ENCODE data around the gene NFE2L1.

The NFE2L1 gene

DNA sequence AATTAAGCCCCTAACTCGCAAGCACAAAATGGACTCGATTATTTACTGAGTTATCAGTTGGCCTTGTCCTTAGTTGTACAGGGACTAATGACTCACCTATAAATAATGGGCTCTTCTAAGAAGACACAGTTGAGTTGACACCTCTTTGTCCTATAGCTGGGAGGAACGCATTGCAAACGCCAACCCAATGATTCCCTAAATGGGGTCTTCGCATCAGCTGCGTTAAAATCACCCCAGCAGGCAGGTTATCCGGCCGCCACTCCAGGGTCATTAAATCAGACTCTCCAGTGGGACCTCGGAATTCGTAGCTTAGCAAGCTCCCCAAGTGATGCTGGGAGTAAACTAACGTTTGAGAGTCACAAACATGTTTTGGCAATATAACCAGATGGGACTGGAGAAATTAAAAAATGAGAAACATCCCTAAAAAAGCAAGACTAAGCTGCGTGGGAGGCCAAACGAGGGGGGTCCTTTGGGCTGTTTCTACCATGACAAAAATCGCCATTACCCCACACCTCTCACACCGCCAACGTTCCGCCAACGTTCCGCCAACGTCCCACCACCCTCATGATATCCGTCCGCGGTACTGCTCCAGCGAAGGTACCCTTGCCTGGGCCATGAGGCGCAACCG is 932 bp upstream of the NFE2L1 start:
- no peak for DNase-seq (ENCODE audit: low read depth, low spot score)

DNA sequence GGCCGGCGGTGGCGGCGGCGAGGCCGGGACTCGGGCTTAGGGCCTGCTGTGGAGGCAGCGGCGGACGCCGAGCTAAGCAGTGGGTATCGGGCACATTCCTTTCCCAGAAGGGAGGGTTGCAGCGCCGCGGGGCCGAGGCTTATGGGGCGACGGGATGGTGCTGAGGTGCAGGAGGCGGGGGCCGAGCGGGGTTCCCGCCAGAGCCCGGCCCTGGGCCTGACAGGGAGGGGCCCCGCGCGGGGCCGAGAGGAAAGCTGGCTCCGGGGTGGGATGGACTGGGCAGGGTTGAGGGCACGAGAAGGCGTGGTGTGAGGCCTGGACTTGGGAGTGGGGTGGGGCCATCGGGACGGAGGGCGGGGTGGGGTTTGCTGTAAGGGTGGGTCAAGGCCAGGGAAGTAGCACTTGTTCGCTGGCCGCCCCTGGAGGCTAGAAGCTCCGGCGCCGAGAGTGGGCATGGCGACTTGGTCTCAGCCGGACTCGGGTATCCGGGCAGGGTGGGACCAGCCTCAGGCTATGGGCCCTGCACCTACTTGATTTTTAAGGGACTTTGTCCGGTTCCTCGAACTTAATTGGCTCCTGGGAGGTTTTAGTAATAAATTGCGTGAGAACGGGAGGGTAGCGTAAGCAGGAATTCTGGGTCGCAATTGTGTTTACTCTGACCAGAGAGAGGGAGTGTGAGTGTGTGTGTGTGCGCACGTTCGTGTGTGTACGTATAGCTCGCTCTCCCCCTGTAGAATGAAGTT is 396 bp downstream of the NFE2L1 start:
- DNase-seq (ENCODE audit: low read depth, low spot score): no peak

DNA sequence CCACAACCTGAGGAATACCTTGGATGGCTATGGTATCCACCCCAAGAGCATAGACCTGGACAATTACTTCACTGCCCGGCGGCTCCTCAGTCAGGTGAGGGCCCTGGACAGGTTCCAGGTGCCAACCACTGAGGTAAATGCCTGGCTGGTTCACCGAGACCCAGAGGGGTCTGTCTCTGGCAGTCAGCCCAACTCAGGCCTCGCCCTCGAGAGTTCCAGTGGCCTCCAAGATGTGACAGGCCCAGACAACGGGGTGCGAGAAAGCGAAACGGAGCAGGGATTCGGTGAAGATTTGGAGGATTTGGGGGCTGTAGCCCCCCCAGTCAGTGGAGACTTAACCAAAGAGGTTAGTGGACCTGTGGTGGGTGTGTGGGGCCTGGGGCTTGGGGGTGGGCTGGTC is 3.1 kb downstream of the NFE2L1 start:
- DNase-seq (ENCODE audit: low read depth, low spot score): no peak

DNA sequence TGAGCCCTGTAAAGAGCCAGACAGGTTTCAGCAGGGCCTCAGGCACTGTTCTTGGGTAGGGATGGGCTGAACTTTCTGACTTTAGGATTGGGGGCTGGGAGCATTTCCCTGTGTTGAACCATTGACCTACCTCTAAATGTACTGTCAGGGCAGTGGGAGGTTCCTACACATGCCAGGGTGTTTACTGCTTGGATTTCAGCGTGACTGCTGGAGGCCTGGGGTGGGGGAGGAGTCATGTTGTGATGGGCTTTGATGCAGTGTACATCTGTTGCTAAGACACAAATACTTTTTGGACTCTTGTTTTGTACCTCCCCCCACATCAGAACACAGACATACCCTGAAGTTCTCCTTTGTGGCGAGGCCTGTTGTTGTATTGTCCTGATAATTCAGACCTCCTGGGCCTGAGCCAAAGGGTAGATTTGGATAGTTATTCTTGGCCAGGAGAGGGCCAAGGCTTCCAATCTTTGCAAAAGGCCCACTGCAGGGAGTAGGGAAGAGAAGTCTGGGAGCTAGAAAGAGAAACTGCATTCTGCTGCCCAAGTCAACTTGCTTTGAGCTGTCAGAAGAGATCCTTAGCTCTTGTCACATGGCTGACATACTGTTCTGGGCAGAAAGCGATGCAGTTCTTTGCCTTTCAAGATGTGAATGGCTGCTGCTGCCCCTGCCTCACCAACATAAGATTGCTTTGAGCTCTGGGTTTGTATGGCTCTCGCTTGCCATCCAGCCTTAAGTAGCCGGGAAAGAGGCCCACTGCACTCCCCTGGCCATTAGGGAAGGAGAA is 3.7 kb downstream of the NFE2L1 start:
- peak; percentile 99 for DNase-seq (ENCODE audit: low read depth, low spot score)

DNA sequence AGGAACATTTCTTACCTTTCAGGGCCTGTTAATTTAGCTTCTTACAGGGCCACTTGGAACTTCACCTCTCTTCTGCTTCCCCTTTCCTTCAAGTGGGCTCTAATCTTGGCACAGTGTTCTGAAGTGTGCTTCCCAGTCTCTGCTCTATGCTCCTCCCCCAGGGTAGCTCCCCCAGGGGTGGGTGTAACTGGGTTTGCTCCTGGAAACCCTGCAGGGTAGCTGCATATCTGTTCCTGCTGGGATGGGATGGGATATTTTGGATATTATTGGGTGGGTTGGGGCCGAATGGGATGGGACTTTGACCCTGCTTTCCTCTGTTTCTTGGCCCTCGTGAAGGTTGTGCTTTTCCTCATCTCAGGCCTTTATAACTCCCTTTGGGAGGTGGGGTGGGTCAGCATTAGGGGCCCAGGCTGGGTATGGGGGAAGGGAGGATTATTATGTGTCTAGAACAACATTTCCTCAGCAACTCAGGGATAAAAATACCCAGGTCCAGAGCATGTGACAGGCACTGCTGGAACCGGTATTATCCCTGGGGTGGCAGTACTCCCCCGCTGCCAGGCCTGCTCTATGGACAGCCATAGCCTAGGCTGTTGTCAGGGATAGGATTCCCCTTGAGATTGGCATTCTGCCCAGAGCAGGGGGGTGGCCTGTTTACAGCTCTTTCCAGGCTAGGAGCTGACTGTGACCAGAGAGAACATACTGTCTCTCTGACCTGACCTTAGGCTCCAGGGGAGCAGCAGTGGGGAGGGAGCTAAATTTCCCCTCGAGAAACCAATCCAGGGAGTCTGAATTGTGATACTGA is 5.0 kb downstream of the NFE2L1 start:
- peak; percentile 86 for DNase-seq (ENCODE audit: low read depth, low spot score)

DNA sequence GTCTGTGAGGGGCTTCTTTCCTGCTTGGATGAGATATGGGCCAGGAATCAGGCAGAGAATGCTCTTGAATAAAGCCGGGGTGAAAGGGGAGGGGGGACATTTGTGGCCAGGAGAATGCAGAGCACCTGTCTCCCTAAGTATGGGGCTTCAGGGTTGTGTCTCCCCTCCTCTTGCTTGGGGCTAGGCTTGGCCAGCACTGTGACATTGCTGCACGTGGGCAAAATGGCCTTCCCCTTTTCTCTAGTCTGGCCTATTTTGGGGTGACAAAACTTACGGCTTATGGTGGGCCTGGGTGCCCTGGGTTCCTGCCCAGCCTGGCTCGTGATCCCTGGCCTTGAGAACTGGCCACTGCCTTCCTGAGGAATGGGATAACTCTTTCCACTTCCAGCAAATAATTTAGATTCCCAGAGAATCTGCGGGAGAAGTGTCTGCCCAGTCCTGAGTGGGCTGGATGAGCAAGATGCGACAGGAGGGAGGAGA is 5.6 kb downstream of the NFE2L1 start:
- no peak for DNase-seq (ENCODE audit: low read depth, low spot score)

DNA sequence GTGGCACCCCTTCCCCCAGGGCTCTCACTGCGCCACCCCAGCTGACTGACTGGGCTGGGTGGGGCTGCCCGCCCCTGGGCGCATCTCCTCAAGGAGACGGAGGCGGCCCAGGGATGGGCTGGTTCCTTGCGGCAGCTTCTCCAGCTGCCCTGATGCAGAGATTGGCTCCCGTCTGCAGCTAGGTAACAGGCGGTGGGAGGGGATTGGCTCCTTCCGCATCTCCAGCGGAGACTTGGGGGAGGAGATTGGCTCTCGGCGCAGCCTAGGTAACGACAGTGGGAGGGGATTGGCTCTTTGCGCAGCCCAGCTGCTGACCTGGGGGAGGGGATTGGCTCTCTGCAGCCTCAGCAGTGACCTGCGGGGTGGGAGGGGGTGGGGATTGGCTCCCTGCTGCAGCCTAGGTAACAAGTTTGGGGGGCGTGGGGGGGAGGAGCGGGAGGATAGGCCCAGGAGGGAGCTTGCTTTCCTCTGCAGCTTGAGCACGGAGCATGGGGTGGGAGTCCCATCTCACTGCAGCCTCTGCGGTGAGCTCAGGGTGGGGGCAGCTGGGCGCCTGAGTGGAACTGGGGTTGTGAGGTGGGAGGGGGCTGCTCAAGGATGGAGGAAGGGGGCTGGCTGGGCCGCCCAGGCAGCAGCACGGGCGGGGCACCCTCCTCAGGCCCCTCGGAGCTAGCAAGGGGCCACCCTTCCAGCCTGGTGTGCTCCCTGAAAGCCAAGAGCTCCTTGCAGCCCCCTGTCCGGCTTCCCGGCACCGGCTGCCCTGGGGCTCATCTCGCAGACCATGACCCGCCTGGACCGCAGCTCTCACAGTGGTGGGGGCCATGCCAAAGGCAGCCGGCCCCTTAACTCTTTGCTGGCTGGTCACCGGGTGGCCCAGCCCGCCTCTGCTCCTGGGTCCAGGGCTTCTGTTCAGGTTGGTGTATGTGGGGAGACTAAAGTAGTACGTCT is 6.4 kb downstream of the NFE2L1 start:
- no peak for DNase-seq (ENCODE audit: low read depth, low spot score)

DNA sequence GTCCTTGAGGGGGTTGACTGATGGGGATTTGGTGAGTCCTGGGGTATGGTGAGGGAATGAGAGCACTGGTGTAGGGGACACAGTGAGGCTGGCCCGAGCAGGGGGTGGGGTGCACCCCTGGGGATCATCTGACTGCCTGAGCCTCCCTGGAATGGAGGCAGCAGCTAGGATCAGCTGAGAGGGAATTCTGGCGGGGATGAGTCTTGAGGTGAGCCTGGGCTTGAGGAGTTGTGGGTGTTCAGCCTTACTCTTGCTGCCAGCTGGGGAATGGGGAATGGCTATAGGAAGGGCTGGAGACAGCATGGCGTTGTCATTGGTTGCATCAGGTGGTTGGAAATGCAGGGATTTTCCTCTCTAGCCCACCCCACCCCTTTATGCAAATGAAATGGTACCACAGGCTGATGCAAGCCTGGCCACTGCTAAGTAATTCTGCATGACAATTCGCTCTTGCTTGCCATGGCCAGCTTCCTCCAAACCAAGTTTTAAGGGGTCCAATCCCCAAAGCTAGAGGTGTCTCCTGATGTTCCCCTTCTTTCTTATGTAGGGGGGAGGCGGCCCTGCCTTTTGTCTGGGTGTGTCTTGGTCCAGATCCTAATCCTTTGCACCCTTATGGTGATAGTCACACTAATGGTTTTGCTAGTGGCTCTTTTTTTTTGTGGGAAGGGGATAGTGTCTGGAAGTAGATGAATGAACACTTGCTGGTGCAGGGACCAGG is 7.5 kb downstream of the NFE2L1 start:
- DNase-seq (ENCODE audit: low read depth, low spot score): no peak

DNA sequence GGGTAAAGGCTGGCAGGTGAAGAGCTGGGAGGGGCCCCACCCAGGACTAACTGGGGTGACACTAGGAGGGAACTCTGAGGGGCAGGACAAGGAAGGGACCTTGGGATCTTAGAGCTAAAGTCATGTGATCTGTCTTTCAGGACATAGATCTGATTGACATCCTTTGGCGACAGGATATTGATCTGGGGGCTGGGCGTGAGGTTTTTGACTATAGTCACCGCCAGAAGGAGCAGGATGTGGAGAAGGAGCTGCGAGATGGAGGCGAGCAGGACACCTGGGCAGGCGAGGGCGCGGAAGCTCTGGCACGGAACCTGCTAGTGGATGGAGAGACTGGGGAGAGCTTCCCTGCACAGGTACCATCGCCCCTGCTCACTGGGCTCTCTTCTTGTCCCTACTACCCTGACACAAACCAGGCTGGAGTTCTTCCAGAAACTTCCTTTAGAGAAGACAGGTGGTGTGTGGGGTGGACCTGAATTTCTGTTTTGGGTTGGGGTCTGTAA is 8.1 kb downstream of the NFE2L1 start:
- DNase-seq (ENCODE audit: low read depth, low spot score): no peak

DNA sequence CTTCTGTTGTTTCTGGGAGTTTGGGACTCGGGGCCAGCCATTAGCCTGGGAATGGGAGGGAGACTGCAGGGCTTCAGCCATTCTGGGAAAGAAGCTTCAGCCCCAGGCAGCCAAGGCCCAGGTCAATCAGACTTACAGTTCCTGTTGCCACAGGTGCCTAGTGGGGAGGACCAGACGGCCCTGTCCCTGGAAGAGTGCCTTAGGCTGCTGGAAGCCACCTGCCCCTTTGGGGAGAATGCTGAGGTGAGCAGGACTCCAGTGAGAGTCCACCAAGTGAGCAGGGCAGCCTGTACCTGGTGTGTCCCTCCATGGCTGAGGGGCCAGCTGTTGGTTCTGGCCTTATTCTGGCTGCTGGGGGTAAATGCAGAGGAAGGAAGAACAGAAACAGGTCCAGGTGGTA is 8.7 kb downstream of the NFE2L1 start:
- DNase-seq (ENCODE audit: low read depth, low spot score): no peak

DNA sequence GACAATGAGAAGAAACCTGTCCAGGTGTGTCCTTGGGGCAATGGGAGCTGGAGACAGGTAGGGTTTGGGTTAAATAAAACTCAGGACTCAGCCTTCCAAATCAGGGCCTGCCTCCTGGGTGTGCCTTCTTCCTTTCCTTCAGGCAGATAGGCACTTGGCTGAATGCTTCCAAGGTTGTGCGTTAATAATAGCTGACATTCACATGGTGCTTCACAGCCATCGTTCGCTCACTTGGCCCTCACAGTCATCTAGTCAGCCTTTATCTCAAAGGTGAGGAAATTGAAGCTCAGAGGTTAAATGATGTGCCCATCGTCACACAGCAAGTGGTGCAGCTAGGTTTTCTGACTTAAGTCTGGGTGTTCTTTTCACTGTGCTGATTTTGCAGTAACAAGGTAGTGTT is 9.5 kb downstream of the NFE2L1 start:
- DNase-seq (ENCODE audit: low read depth, low spot score): no peak

DNA sequence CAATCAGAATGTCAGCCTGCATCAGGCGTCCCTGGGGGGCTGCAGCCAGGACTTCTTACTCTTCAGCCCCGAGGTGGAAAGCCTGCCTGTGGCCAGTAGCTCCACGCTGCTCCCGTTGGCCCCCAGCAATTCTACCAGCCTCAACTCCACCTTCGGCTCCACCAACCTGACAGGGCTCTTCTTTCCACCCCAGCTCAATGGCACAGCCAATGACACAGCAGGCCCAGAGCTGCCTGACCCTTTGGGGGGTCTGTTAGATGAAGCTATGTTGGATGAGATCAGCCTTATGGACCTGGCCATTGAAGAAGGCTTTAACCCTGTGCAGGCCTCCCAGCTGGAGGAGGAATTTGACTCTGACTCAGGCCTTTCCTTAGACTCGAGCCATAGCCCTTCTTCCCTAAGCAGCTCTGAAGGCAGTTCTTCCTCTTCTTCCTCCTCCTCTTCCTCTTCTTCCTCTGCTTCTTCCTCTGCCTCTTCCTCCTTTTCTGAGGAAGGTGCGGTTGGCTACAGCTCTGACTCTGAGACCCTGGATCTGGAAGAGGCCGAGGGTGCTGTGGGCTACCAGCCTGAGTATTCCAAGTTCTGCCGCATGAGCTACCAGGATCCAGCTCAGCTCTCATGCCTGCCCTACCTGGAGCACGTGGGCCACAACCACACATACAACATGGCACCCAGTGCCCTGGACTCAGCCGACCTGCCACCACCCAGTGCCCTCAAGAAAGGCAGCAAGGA is 10.4 kb downstream of the NFE2L1 start:
- DNase-seq (ENCODE audit: low read depth, low spot score): no peak

DNA sequence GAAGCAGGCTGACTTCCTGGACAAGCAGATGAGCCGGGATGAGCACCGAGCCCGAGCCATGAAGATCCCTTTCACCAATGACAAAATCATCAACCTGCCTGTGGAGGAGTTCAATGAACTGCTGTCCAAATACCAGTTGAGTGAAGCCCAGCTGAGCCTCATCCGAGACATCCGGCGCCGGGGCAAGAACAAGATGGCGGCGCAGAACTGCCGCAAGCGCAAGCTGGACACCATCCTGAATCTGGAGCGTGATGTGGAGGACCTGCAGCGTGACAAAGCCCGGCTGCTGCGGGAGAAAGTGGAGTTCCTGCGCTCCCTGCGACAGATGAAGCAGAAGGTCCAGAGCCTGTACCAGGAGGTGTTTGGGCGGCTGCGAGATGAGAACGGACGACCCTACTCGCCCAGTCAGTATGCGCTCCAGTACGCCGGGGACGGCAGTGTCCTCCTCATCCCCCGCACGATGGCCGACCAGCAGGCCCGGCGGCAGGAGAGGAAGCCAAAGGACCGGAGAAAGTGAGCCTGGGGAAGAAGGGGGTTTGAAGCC is 11.0 kb downstream of the NFE2L1 start:
- no peak for DNase-seq (ENCODE audit: low read depth, low spot score)

DNA sequence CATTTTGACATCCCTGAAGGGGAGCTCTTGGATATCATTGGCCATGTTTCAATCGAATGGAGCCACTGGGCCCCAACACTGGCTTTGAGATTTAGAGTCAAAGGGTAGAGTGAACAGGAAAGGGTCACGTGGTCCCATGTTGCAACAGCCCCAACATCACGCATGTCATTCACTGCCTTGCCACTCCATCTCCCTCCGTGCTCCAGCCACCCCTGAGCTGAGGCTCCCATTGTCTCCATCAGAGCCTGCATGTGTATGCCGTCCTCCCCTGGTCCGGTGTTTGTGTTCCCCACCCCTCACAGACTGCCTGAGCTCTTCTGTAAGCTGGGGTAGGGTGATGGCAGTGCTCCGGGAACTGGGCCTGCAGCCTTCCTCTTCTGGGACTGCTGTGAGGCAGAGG is 12.1 kb downstream of the NFE2L1 start:
- no peak for DNase-seq (ENCODE audit: low read depth, low spot score)

DNA sequence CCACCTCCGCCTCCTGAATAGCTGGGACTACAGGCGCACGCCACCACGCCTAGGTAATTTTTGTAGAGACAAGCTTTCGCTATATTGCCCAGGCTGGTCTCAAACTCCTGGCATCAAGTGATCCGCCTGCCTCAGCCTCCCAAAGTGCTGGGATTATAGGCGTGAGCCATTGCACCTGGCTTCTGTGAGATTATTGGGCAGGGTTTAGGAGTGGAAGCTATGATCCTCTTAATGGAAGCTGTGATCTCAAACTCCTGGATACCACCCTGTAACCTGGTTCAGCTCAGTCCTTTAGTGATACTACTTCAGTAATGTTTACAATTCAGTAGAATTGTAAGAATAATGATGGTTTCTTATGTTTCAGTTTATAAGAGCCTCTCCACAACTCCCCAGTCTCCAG is 14.1 kb downstream of the NFE2L1 start:
- DNase-seq (ENCODE audit: low read depth, low spot score): no peak

DNA sequence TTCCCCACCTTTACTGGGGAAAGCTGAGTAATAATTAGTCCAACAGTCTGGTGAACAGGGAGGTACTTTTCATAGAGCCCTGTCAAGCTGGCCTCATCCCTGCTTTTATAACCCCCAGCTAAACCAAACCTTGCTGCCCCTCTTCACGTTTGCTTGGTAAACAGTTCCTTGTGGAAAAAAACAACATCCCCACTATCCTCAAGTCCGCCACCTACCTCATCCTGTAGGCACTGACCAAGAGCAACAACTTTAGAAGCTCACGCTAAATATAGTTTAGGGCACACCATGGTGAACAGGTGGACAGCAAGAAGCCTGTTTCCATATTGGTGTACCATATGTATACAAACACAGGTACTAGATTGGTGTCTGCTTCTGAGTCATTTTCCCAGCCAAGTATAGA is 16.5 kb downstream of the NFE2L1 start:
- DNase-seq (ENCODE audit: low read depth, low spot score): no peak

DNA sequence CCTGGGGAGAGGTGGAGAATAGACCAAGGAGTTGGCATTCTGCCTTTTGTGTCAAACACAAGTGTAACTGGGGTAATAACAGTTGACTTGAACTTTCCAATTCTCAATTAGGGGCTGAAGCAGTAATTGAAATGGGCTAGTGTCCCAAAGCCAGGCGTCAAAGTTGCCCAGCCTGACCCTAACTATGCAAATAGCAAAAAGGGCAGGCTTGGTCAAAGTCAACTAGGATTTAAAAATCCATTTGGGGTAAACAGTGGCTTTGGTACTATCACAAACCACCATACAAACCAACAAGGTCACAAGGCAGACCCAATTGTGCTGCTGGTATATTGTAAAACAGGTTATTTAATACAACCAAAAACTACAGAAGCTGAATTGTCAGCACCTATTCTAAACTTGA is 18.0 kb downstream of the NFE2L1 start:
- no peak for DNase-seq (ENCODE audit: low read depth, low spot score)

DNA sequence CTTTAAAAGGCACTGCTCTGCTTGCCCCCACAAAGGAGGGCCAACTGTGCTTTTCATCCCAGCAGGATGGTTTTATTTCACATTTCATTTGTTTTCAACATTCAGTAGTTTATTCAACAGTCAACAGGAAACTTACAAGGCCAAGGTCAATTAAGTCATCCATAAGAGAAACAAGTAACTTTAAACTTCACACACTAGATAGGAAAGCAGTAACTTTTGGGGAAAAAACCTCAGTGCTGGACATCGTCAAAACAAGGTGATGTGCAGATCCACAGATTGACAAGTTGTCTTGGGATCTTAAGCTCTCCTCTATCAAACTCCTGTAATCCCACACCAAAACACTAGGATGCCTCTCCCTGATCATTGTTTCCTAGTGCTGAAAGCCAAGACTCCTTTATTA is 18.5 kb downstream of the NFE2L1 start:
- DNase-seq (ENCODE audit: low read depth, low spot score): no peak

DNA sequence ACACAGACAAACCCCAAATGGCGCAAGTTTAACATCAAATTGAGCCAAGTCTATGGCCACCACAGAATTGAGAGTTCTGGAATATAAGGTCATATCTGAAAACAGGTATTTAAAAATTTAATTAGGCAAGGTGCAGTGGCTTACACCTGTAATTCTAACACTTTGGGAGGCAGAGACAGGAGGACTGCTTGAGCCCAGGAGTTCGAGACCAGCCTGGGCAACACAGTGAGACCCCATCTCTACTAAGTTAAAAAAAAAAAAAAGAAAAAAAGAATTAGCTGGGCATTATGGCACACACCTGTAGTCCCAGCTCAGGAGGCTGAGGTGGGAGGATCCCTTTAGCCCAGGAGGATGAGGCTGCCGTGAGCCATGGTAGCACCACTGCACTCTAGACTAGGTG is 19.1 kb downstream of the NFE2L1 start:
- no peak for DNase-seq (ENCODE audit: low read depth, low spot score)
